ENCODE results near the gene AKR1B1. TPM values are rescaled to one million over a fixed set of nuclear protein-coding genes. Genes with fewer than 3 reads are reported as not detected.

AKR1B1 gene
- total RNA-seq, 4 donors from 2014 or later, result 106 to 183 (median 117) TPM

- DNase-seq (ENCODE audit: low spot score in 2 of 2), result no peak
- H3K4me3 ChIP-seq, result no peak overlapping the region
- H3K27me3 ChIP-seq, result no peaks in the 10 kb centered on the region
- H3K27ac ChIP-seq, result no peak overlapping the region
- no peaks in the 10 kb centered on the region for H3K9me3 ChIP-seq
- peaks cover 0 to 12% (median 0%) of the 10 kb centered on the region in 4 donors for H3K4me1 ChIP-seq
- no peak for TF ChIP-seq POLR2A (IDR thresholded peaks at IDR 0.05)
- no peak for TF ChIP-seq CTCF (IDR thresholded peaks at IDR 0.05)
- no peak for TF ChIP-seq EP300 (IDR thresholded peaks at IDR 0.05)
- no peaks in the 10 kb centered on the region for H3K36me3 ChIP-seq
- 59% methylated on average over 2 of the region's 2 CpGs for WGBS, 2 donors
These were observed 31.0 kb downstream of the AKR1B1 start for GRCh38 chr7:134427896-134428295.

- TF ChIP-seq CTCF (IDR thresholded peaks at IDR 0.05) (no peak), EP300 (IDR thresholded peaks at IDR 0.05) (no peak), POLR2A (IDR thresholded peaks at IDR 0.05) (no peak)
- 94 to 95% methylated on average over 1 of the region's 1 CpG for WGBS, 2 donors
- Histone ChIP-seq H3K4me1 (peaks cover 0 to 5% (median 0%) of the 10 kb centered on the region in 4 donors), H3K27me3 (no peaks in the 10 kb centered on the region), H3K27ac (no peak overlapping the region), H3K9me3 (no peaks in the 10 kb centered on the region), H3K36me3 (no peaks in the 10 kb centered on the region), H3K4me3 (no peak overlapping the region)
- no peak for DNase-seq (ENCODE audit: low spot score in 2 of 2)
These were observed 33.1 kb downstream of the AKR1B1 start for GRCh38 chr7:134425777-134426176.

GRCh38 chr7:134422638-134423037, 36.3 kb downstream of the AKR1B1 start:
- no peak overlapping the region for H3K27ac ChIP-seq

GRCh38 chr7:134422008-134422407, 36.9 kb downstream of the AKR1B1 start:
- Histone ChIP-seq H3K27ac (no peak overlapping the region), H3K4me1 (peaks cover 0 to 11% (median 0%) of the 10 kb centered on the region in 4 donors), H3K4me3 (no peak overlapping the region), H3K36me3 (no peaks in the 10 kb centered on the region), H3K27me3 (no peaks in the 10 kb centered on the region), H3K9me3 (no peaks in the 10 kb centered on the region)
- 41 to 47% methylated on average over 3 of the region's 3 CpGs for WGBS, 2 donors
- TF ChIP-seq EP300 (IDR thresholded peaks at IDR 0.05), result no peak
- TF ChIP-seq CTCF (IDR thresholded peaks at IDR 0.05), result no peak
- TF ChIP-seq POLR2A (IDR thresholded peaks at IDR 0.05), result no peak
- DNase-seq (ENCODE audit: low spot score in 2 of 2), result no peak

More at GRCh38 chr7:134422638-134423037, 36.3 kb downstream of the AKR1B1 start:
- H3K4me1 ChIP-seq, result peaks cover 0 to 11% (median 0%) of the 10 kb centered on the region in 4 donors
- H3K4me3 ChIP-seq, result no peak overlapping the region
- no peaks in the 10 kb centered on the region for H3K9me3 ChIP-seq
- H3K36me3 ChIP-seq, result no peaks in the 10 kb centered on the region
- TF ChIP-seq EP300 (IDR thresholded peaks at IDR 0.05) (no peak), POLR2A (IDR thresholded peaks at IDR 0.05) (no peak), CTCF (IDR thresholded peaks at IDR 0.05) (no peak)
- H3K27me3 ChIP-seq, result no peaks in the 10 kb centered on the region
- WGBS, 2 donors, result 36 to 41% methylated on average over 4 of the region's 4 CpGs
- no peak for DNase-seq (ENCODE audit: low spot score in 2 of 2)

- peak in 1 of 2 donors; percentile 56 for DNase-seq (ENCODE audit: low spot score in 2 of 2)
- no peaks in the 10 kb centered on the region for H3K9me3 ChIP-seq
- no peaks in the 10 kb centered on the region for H3K36me3 ChIP-seq
- TF ChIP-seq POLR2A (IDR thresholded peaks at IDR 0.05), result no peak
- TF ChIP-seq CTCF (IDR thresholded peaks at IDR 0.05), result peak; percentile 35 to 62 (median 49)
- no peak for TF ChIP-seq EP300 (IDR thresholded peaks at IDR 0.05)
- no peak overlapping the region for H3K27ac ChIP-seq
- no peaks in the 10 kb centered on the region for H3K27me3 ChIP-seq
- H3K4me1 ChIP-seq, result peaks cover 0 to 11% (median 0%) of the 10 kb centered on the region in 4 donors
- WGBS, 2 donors, result 36 to 39% methylated on average over 8 of the region's 8 CpGs
- H3K4me3 ChIP-seq, result no peak overlapping the region
These were observed 38.3 kb downstream of the AKR1B1 start for GRCh38 chr7:134420424-134421125.
